SK-N-SH treated with all-trans-retinoic acid at 6 μM for 48 hours (cell line): ENCODE results near the gene TUT1.

Source experiments
- ARNTL ChIP-seq: fragments of 450-650 bp; formaldehyde crosslinking; IDR thresholded peaks from 2 replicates; pipeline ENCODE4 v1.5.0; 2020; ENCODE audit warnings: low read depth, mild to moderate bottlenecking, moderate library complexity, borderline replicate concordance
- PATZ1 ChIP-seq: fragments of 250-450 bp; sonication (Bioruptor Pico); IDR thresholded peaks from 2 replicates; pipeline ENCODE4 v1.8.0; 2020; ENCODE audit warnings: mild to moderate bottlenecking, moderate library complexity, borderline replicate concordance
- TOX ChIP-seq: fragments of 250-450 bp; sonication (Bioruptor Pico); IDR thresholded peaks from 2 replicates; pipeline ENCODE4 v1.8.0; 2021; ENCODE audit warnings: mild to moderate bottlenecking, moderate library complexity, borderline replicate concordance

GRCh38 chr11:62574363-62575071 is 16.8 kb downstream of the TUT1 start:
- TF ChIP-seq ARNTL (CRISPR knock-in tag) (no peak), TOX (CRISPR knock-in tag) (no peak), PATZ1 (CRISPR knock-in tag) (no peak)
